ENCODE data around the gene ZNF548.

The ZNF548 gene

DNA sequence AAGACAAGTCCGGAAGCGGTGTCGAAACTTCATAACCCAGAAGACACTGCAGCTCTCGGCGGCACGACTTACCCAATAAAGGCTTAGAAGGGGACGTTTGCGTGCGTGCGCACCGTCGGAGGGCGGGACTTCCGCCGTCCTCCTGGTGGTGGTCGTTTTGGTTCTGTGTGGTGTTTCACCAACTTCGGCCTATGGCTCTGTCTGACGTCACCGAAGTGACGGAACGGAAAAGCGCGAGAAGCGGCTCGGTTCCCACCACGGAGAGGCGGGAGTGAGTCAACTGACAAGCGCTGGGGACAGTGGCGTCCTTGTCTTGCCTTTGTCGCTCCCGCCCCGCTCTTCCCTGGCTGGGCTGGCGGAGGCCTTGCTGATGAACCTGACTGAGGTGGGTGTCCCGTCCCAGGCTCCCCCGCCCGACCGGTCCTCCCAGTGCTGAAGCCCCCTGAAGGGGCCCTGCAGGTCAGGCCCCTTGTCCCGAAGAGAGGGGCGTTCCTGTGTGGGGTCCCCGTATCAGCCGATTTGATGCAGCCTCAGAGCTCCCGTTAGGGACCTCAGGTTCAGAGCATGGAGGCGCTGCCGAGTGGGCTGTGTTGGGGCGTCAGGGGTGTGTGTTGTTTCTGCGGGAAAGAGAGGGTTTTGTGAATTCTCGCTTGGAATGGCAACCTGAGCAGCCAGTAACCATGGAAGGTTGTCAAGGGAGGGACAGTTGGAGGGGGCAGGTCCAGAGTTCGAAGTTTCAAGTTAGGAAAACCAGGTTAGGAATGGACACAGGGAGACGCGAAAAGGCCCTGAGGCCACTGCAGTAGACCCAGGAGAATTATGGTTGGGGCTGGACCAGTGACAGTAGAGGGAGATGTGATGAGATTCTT is at the start of gene ZNF548:
Gene ZNF548, plus strand, starts transcription at position 125 of the 869 bp plus-strand sequence. Its CDS starts 246 bp downstream, at position 371.
- no peaks in the 10 kb centered on the region for H3K27me3 ChIP-seq (ENCODE audit: low read depth, low read length)
- peak within 1 kb of the TSS; percentile 86 for H3K27ac ChIP-seq (ENCODE audit: low read length)
- H3K36me3 ChIP-seq (ENCODE audit: control insufficient read depth in 1 of 2, insufficient read depth in 2 of 2, low read length in 2 of 2) = peaks cover 9 to 26% of the 10 kb centered on the region in 2 donors
- peak within 1 kb of the TSS; percentile 51 to 80 for H3K4me3 ChIP-seq (ENCODE audit: low read depth in 1 of 2, low read length in 2 of 2)
- H3K9me3 ChIP-seq (ENCODE audit: control insufficient read depth in 1 of 2, low read length in 2 of 2) = peaks cover 0 to 9% of the 10 kb centered on the region in 2 donors
- peaks cover 0 to 17% of the 10 kb centered on the region in 2 donors for H3K4me1 ChIP-seq (ENCODE audit: control insufficient read depth in 1 of 2, insufficient read depth in 2 of 2, low read length in 2 of 2)

DNA sequence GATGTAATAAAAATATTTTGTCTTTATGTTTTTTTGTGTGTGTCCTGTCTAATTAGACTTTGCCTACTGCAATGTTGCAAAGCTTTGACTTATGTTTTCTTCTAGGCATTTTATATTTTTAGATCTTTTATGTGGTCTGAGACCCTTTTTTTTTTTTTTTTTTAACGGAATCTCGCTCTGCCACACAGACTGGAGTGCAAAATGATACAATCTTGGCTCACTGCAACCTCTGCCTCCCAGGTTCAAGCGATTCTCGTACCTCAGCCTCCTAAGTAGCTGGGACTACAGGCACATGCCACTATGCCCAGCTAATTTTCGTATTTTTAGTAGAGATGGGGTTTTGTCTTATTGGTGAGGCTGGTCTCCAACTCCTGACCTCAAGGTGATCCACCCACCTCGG is 47.1 kb upstream of the ZNF548 start:
- Histone ChIP-seq H3K36me3 (ENCODE audit: control insufficient read depth in 1 of 2, insufficient read depth in 2 of 2, low read length in 2 of 2) (no peaks in the 10 kb centered on the region), H3K4me3 (ENCODE audit: low read depth in 1 of 2, low read length in 2 of 2) (no peak overlapping the region), H3K27me3 (ENCODE audit: low read depth, low read length) (no peaks in the 10 kb centered on the region), H3K9me3 (ENCODE audit: control insufficient read depth in 1 of 2, low read length in 2 of 2) (no peaks in the 10 kb centered on the region), H3K27ac (ENCODE audit: low read length) (no peak overlapping the region), H3K4me1 (ENCODE audit: control insufficient read depth in 1 of 2, insufficient read depth in 2 of 2, low read length in 2 of 2) (no peaks in the 10 kb centered on the region)

DNA sequence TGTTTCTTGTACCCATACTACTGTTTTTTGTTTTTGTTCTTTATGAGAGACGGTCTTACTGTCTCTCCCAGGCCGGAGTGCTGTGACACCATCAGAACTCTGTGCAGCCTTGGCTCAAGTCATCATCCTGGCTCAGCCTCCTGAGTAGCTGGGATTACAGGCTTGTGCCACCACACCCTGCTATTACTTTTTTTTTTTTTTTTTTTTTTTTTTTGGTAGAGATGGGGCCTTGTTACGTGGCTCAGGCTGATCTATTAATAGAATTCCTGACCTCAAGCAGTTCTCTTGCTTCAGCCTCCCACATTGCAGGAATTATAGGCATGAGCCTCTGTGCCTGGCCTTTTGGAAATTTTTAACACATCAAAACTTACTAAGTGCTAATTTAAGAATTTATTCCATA is 41.5 kb upstream of the ZNF548 start:
- Histone ChIP-seq H3K36me3 (ENCODE audit: control insufficient read depth in 1 of 2, insufficient read depth in 2 of 2, low read length in 2 of 2) (peaks cover 3 to 7% of the 10 kb centered on the region in 2 donors), H3K4me1 (ENCODE audit: control insufficient read depth in 1 of 2, insufficient read depth in 2 of 2, low read length in 2 of 2) (peaks cover 11 to 21% of the 10 kb centered on the region in 2 donors), H3K9me3 (ENCODE audit: control insufficient read depth in 1 of 2, low read length in 2 of 2) (peaks cover 8 to 9% of the 10 kb centered on the region in 2 donors), H3K27ac (ENCODE audit: low read length) (no peak overlapping the region), H3K27me3 (ENCODE audit: low read depth, low read length) (no peaks in the 10 kb centered on the region), H3K4me3 (ENCODE audit: low read depth in 1 of 2, low read length in 2 of 2) (no peak overlapping the region)

DNA sequence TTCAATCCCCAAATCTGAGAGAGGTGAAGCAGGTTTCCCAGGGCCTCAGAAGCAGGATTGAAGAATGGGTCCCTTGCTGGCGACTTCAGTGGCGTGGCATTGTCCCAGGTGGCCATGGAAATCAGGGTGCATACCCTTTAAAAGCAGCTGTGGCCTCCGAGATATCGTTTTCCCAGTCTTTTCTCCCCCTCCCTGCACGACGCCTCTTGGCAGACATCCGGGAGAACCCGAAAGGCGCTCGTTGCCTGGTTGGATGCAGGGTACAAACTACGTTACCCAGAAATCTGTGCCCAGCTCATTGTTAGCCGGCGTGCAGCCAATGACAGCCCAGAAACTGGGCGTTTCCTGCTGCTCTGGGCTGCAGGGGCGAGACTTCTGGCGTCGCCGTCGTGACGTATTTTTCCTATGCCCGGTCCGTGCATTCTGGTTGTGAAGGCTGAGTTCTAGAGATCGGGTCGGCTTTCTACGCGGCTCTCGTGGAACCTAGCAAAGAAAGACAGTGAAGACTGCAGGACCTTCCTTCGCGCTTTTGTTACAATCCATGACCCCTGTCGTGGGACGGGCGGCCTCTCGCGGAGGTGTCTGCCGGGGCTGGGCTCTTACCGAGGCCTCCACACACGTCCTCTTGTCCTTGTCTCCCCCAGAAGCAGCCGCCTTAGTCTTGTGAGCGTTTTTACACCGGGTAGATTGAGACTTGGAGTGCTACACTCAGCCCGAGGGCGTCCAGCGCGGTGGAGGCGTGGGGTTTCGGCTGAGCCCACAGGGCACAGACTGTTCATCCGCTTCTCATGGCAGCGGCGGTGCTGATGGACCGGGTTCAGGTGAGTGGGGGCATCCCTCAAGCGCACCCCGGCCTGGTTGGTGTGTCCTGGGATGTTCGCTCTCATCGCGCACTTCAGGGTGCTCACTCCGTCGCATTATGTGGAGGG is 38.5 kb upstream of the ZNF548 start, which contains the start of gene ZNF304:
Gene ZNF304, plus strand, starts transcription at position 395 of the 929 bp plus-strand sequence. Its CDS starts 394 bp downstream, at position 789.
- H3K27ac ChIP-seq (ENCODE audit: low read length) = peak within 1 kb of the TSS; percentile 86
- H3K4me3 ChIP-seq (ENCODE audit: low read depth in 1 of 2, low read length in 2 of 2) = peak within 1 kb of the TSS; percentile 94
- peaks cover 18 to 39% of the 10 kb centered on the region in 2 donors for H3K9me3 ChIP-seq (ENCODE audit: control insufficient read depth in 1 of 2, low read length in 2 of 2)
- H3K27me3 ChIP-seq (ENCODE audit: low read depth, low read length) = no peaks in the 10 kb centered on the region
- peaks cover 11 to 24% of the 10 kb centered on the region in 2 donors for H3K4me1 ChIP-seq (ENCODE audit: control insufficient read depth in 1 of 2, insufficient read depth in 2 of 2, low read length in 2 of 2)
- peaks cover 26 to 37% of the 10 kb centered on the region in 2 donors for H3K36me3 ChIP-seq (ENCODE audit: control insufficient read depth in 1 of 2, insufficient read depth in 2 of 2, low read length in 2 of 2)

DNA sequence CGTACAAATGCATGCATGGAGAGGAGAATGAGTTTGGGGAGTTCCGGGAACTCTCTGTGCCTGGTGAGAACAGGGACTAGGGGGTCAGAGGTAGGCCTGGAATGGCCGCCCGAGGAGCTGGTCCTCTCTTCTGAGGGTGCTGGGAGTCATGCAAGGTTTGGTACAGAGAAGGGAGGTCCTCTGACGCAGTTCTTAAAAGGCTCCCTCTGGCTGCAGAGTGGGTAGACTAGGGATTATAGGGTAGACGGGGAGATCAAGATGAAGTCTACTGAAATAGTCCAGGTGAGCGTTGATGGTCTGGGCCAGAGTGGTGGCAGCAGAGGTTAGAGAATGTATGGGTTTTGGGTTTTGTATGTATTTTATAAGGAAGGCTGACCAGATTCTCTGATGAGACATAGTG is 37.8 kb upstream of the ZNF548 start:
- Histone ChIP-seq H3K27me3 (ENCODE audit: low read depth, low read length) (no peaks in the 10 kb centered on the region), H3K27ac (ENCODE audit: low read length) (peak overlapping the region; percentile 86), H3K9me3 (ENCODE audit: control insufficient read depth in 1 of 2, low read length in 2 of 2) (peaks cover 22 to 46% of the 10 kb centered on the region in 2 donors), H3K36me3 (ENCODE audit: control insufficient read depth in 1 of 2, insufficient read depth in 2 of 2, low read length in 2 of 2) (peaks cover 33 to 44% of the 10 kb centered on the region in 2 donors), H3K4me1 (ENCODE audit: control insufficient read depth in 1 of 2, insufficient read depth in 2 of 2, low read length in 2 of 2) (peaks cover 11 to 24% of the 10 kb centered on the region in 2 donors), H3K4me3 (ENCODE audit: low read depth in 1 of 2, low read length in 2 of 2) (peak overlapping the region; percentile 94)

DNA sequence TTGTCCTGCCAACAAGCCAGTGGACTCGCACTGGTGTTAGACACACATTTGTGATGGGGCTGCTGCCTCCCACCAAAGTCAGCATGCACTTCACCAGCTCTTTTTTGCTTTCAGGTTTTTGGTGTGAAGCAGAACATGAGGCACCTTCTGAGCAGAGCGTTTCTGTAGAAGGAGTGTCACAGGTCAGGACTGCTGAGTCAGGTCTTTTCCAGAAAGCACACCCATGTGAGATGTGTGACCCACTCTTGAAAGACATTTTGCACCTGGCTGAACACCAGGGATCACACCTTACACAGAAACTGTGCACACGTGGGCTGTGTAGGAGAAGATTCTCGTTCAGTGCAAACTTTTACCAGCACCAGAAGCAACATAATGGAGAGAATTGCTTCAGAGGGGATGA is 33.7 kb upstream of the ZNF548 start:
- H3K4me1 ChIP-seq (ENCODE audit: control insufficient read depth in 1 of 2, insufficient read depth in 2 of 2, low read length in 2 of 2) = peaks cover 11 to 19% of the 10 kb centered on the region in 2 donors
- H3K36me3 ChIP-seq (ENCODE audit: control insufficient read depth in 1 of 2, insufficient read depth in 2 of 2, low read length in 2 of 2) = peaks cover 43 to 67% of the 10 kb centered on the region in 2 donors
- peak overlapping the region in 1 of 2 donors; percentile 94 for H3K4me3 ChIP-seq (ENCODE audit: low read depth in 1 of 2, low read length in 2 of 2)
- H3K27ac ChIP-seq (ENCODE audit: low read length) = no peak overlapping the region
- no peaks in the 10 kb centered on the region for H3K27me3 ChIP-seq (ENCODE audit: low read depth, low read length)
- peaks cover 40 to 72% of the 10 kb centered on the region in 2 donors for H3K9me3 ChIP-seq (ENCODE audit: control insufficient read depth in 1 of 2, low read length in 2 of 2)

DNA sequence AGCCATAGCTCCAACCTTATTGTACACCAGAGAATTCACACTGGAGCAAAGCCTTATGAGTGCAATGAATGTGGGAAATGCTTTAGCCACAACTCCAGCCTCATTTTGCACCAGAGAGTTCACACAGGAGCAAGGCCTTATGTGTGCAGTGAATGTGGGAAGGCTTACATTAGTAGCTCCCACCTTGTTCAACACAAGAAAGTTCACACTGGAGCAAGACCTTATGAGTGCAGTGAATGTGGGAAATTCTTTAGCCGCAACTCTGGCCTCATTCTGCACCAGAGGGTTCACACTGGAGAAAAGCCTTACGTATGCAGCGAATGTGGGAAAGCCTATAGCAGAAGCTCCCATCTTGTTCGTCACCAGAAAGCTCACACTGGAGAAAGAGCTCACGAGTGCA is 32.2 kb upstream of the ZNF548 start:
- Histone ChIP-seq H3K9me3 (ENCODE audit: control insufficient read depth in 1 of 2, low read length in 2 of 2) (peaks cover 39 to 71% of the 10 kb centered on the region in 2 donors), H3K4me3 (ENCODE audit: low read depth in 1 of 2, low read length in 2 of 2) (peak overlapping the region; percentile 2 to 94), H3K27ac (ENCODE audit: low read length) (no peak overlapping the region), H3K36me3 (ENCODE audit: control insufficient read depth in 1 of 2, insufficient read depth in 2 of 2, low read length in 2 of 2) (peaks cover 43 to 67% of the 10 kb centered on the region in 2 donors), H3K27me3 (ENCODE audit: low read depth, low read length) (no peaks in the 10 kb centered on the region), H3K4me1 (ENCODE audit: control insufficient read depth in 1 of 2, insufficient read depth in 2 of 2, low read length in 2 of 2) (peaks cover 4 to 10% of the 10 kb centered on the region in 2 donors)

DNA sequence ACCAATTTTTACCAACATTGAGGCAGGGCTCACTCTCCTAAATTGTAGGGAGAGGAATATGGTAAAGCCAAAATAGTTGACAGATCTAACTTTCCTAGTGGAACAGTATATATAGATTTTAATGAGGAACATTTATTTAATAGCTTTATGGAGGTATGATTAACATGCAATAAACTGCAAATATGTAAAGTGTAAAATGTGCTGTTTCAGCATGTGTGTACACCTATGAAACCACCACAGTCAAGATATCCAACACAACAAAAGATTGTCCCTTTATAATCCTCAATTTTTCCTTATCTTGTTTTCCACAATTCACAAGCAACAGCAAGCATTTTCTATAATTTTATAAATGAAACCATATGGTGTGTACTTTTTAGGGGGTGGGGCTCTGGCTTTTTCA is 30.4 kb upstream of the ZNF548 start:
- Histone ChIP-seq H3K4me3 (ENCODE audit: low read depth in 1 of 2, low read length in 2 of 2) (peak overlapping the region in 1 of 2 donors; percentile 94), H3K27ac (ENCODE audit: low read length) (no peak overlapping the region), H3K4me1 (ENCODE audit: control insufficient read depth in 1 of 2, insufficient read depth in 2 of 2, low read length in 2 of 2) (peaks cover 0 to 5% of the 10 kb centered on the region in 2 donors), H3K27me3 (ENCODE audit: low read depth, low read length) (no peaks in the 10 kb centered on the region), H3K36me3 (ENCODE audit: control insufficient read depth in 1 of 2, insufficient read depth in 2 of 2, low read length in 2 of 2) (peaks cover 36 to 49% of the 10 kb centered on the region in 2 donors), H3K9me3 (ENCODE audit: control insufficient read depth in 1 of 2, low read length in 2 of 2) (peaks cover 32 to 52% of the 10 kb centered on the region in 2 donors)

DNA sequence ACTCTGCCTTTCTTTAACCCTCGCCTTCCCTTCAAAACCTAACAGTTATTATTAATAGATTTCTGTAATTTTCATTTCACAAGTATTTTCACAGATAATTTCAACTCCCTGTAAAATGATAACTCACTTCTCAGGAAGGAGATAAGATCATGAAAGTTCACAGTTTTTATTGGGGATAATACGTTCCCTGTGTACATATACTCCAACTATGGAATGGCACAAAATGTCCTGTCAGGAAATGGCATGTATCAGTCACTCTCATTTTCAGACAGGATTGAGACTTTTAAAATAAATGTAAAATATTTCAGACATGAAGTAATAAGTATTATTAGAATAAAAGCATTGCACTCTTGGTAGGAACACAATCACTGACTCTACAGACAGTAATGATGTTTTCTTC is 27.2 kb upstream of the ZNF548 start:
- peaks cover 13 to 21% of the 10 kb centered on the region in 2 donors for H3K9me3 ChIP-seq (ENCODE audit: control insufficient read depth in 1 of 2, low read length in 2 of 2)
- peak overlapping the region; percentile 70 to 80 for H3K4me3 ChIP-seq (ENCODE audit: low read depth in 1 of 2, low read length in 2 of 2)
- H3K4me1 ChIP-seq (ENCODE audit: control insufficient read depth in 1 of 2, insufficient read depth in 2 of 2, low read length in 2 of 2) = peaks cover 0 to 10% of the 10 kb centered on the region in 2 donors
- peak overlapping the region; percentile 92 for H3K27ac ChIP-seq (ENCODE audit: low read length)
- H3K36me3 ChIP-seq (ENCODE audit: control insufficient read depth in 1 of 2, insufficient read depth in 2 of 2, low read length in 2 of 2) = peaks cover 6 to 17% of the 10 kb centered on the region in 2 donors
- H3K27me3 ChIP-seq (ENCODE audit: low read depth, low read length) = no peaks in the 10 kb centered on the region

DNA sequence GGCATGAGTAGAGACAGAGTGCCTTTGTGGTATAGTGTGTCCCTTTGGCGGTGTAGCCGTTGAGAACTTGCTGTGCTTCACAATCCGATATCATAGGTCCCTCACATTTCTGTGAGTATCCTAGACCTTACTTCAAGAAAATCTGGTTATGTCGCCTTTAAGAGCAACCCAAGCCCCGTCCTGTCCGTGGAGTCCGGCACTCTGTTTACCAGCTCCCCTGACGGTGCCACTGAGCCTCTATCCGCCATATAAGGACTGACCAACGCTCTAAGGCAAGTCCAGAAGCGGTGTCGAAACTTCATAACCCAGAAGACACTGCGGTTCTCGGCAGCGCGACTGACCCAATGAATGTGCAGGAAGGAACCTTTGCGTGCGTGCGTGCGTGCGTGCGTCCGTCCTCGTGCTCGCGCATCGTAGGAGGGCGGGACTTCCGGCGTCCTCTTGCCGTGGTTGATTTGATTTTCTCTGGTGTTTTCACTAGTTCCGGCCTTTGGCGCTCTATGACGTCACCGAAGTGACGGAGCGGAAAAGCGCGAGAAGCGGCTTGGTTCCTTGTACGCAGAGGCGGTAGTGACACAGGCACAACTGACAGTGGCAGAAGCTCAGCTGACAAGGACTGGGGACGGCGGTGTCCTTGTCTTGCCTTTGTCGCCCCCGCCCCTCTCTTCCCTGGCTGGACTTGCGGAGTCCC is 26.5 kb upstream of the ZNF548 start, which contains the start of the genes TRAPPC2B and ZNF547:
Gene TRAPPC2B, plus strand, starts transcription at position 555 of the 691 bp plus-strand sequence. CDS start 1,283 bp downstream, outside the sequence.
Gene ZNF547, plus strand, starts transcription at position 555 of the 691 bp plus-strand sequence. CDS start 5,005 bp downstream, outside the sequence.
- peaks cover 0 to 10% of the 10 kb centered on the region in 2 donors for H3K4me1 ChIP-seq (ENCODE audit: control insufficient read depth in 1 of 2, insufficient read depth in 2 of 2, low read length in 2 of 2)
- peak within 1 kb of the TSS; percentile 92 for H3K27ac ChIP-seq (ENCODE audit: low read length)
- H3K9me3 ChIP-seq (ENCODE audit: control insufficient read depth in 1 of 2, low read length in 2 of 2) = peaks cover 7 to 14% of the 10 kb centered on the region in 2 donors
- H3K27me3 ChIP-seq (ENCODE audit: low read depth, low read length) = no peaks in the 10 kb centered on the region
- peak within 1 kb of the TSS; percentile 70 to 80 for H3K4me3 ChIP-seq (ENCODE audit: low read depth in 1 of 2, low read length in 2 of 2)
- peaks cover 0 to 11% of the 10 kb centered on the region in 2 donors for H3K36me3 ChIP-seq (ENCODE audit: control insufficient read depth in 1 of 2, insufficient read depth in 2 of 2, low read length in 2 of 2)
